Dedifferentiated amniotic fluid mesenchymal stem cell (primary cell): ENCODE measurements around the gene DRAM1.
"Not testable (repeated sequence)": the region's sequence is repeated elsewhere in the genome, so short reads cannot be mapped to it uniquely, and the experiment has no call there.

ENCODE experiments used
- DNase-seq: peaks from one replicate; pipeline ENCODE4 v3.0.0-alpha.2; 2016; ENCODE audit errors: extremely low spot score

Gene DRAM1, protein sequence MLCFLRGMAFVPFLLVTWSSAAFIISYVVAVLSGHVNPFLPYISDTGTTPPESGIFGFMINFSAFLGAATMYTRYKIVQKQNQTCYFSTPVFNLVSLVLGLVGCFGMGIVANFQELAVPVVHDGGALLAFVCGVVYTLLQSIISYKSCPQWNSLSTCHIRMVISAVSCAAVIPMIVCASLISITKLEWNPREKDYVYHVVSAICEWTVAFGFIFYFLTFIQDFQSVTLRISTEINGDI

DNA sequence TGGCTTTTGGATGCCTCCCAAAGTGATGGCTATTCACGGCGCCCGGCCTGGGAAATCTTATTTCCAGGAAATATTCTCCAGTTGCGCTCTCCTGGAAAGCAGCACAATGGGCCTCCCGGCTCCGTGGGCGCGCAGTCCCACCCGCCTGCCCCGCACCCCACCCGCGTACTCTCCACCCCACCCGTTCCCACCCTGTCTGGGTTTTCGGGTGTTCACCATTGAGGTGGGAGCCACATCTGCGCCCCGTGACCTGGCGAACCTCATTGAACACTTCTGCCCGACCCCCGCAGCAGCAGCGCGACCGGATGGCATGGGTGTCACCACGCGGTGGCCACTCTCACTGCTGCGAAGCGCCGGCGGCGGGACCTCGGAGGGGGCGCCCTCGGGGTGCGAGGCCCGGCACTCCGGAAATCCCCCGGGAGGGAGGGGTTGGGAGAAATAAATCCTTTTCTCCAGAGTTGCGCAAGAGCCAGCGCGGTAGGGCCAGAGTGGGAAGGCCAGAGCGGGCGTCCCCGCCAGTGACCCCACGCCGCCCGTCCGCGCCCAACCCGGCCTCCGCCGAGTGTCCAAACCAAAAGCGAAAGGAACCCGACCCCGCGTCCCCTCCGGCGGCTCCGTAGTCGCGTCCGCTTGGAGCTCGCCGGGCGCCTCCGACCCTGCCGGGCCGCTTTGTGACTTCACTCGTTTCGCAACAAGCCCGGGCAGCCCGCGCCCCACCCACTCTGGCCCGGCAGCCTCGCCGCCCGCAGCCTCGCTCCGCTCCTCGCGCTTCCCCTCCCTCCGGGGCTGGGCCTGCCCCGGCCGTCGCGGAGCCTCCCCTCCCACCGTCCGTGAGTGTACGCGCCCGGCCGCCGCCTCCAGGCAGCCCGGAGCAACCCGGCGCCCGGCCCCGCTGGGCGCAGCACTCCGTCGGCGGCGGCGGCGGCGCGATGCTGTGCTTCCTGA is at the start of gene DRAM1:
TSS of gene DRAM1 (plus strand) at position 720 of the 945 bp plus-strand sequence. CDS start at position 930, 210 bp downstream.
- DNase-seq: peak; percentile 90

- no peak for DNase-seq
Measured at GRCh38 chr12:101828463-101829196, 48.8 kb upstream of the DRAM1 start.

DNA sequence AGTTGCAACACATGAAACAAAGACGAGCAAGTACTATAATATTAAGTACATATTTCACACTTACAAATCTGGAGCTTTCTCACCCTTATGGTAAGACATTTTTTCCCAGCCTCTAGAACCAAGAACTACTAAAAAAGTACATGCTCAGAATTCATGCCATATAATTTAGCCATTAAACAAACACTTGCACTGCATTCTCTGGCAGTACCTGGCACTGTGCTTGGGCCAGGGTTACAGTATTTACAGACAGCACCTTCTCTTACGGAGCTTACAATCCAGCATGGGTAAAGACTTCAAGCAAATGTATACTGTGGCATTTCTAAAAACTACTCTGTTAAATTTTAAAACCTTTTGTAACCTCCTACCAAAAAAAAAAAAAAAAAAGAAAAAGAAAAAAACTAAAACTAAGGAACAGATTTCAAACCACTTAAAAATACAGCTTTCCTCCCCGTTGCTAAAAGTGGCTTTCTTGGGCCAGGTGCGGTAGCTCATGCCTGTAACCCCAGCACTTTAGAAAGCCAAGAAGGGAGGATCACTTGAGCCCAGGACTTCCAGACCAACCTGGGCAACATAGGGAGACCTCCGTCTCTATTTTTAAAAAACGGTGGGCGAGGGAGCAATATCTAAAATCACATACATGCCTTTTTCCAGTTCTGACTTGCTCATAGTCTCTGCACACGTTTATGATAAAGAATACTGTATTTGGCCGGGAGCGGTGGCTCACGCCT is 47.6 kb upstream of the DRAM1 start:
- no peak for DNase-seq

- DNase-seq: peak; percentile 84
Measured at GRCh38 chr12:101830367-101831325, 46.7 kb upstream of the DRAM1 start, which contains the start of gene GNPTAB. Gene GNPTAB (minus strand): TSS chr12:101830959. CDS start chr12:101830675, 284 bp downstream.

DNA sequence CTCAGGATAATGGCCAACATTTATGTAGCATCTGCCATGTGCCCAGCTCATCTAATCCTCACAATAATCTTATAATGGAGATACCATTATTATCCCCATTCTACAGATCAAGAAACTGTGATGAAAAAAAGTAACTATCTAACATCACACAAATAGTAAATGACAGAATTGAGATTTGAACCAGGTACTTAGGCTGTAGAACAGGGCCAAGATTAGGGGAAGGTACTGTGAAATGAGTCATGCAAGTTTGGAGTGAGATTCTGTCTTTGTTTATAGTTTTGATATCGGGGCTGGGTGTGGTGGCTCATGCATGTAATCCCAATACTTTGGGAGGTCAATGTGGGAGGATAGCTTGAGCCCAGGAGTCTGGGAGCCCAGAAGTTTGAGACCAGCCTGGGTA is 45.4 kb upstream of the DRAM1 start:
- no peak for DNase-seq

- no peak for DNase-seq
Measured at GRCh38 chr12:101838628-101839323, 38.6 kb upstream of the DRAM1 start.

- DNase-seq: peak; percentile 75
Measured at GRCh38 chr12:101839324-101840283, 37.8 kb upstream of the DRAM1 start.

DNA sequence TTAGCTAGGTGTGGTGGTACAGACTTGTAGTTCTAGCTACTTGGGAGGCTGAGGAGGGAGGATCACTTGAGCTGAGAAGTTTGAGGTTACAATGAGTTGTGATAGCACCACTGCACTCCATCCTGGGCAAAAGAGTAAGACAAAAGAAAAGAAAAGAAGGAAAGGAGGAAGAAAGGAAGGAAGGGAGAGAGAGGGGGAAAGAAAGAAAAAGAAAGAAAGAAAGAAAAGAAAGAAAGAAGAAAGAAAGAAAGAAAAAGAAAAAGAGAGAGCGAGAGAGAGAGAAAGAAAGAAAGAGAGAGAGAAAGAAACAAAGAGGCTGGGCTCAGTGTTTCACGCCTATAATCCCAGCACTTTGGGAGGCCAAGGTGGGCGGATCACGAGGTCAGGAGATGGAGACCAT is 36.3 kb upstream of the DRAM1 start:
- no peak for DNase-seq

GRCh38 chr12:101845137-101845711 is 32.2 kb upstream of the DRAM1 start:
- DNase-seq: no peak

- DNase-seq: no peak
Measured at GRCh38 chr12:101847325-101847724, 30.1 kb upstream of the DRAM1 start.

DNA sequence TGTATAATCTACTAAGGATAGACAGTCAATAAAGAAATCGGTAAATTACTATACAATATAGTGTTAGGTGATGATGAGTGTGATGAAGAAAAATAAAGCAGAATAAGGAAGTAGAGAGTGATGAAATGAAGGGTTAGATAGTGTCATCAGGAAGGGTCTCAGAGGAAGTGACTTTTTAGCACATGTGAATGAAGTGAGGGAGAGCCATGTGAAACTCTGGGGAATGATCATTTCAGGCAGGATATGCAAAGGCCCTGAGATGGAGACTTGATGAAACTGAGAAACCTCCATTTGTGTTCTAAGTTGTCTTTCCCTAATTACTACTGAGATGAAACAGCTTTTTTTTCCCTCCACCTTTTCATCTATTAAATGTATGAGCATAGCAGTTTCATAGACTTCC is 27.2 kb upstream of the DRAM1 start:
- no peak for DNase-seq

DNA sequence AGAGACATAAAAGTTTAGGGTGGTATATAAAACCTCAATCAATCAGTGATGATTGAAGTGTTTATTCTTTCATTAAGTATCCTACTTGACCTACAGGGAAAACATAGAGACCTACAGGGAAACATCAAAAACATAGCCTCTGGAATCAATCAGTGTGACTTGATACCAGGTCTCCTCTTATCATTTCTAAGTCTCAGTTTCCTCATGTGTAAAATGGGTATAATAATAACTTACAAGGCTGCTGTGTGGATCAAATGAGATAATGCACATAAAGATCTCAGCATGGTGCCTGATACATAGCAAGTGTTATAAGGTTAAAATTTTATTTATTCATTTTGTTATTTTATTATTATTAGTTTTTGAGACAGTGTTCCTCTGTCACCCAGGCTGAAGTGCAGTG is 24.4 kb upstream of the DRAM1 start:
- no peak for DNase-seq

- DNase-seq: no peak
Measured at GRCh38 chr12:101854747-101855146, 22.6 kb upstream of the DRAM1 start.

DNA sequence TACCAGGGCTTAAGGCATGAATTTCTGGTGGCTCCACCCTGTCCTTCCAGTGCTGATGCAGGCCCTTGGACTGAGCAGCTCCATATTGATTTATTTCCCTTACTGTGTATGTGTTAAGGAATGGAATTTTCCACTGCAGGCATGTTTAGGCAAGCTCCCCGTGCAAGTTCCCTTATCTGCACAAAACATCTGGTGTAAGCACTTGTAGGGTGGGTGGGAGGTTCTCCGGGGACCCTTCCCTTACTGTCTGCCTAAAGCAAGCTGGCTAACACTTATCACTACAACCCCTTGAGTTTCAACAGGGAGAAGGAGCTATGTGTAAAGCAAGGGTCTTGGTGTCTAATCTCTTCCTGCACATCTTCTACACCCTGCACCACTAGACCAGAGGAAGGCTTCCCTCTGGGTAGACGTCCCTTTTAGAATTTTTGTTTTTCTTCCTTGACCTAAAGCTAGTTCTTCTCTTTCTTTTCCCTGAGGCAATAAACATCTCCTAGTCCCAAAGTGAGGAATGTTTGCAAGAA is 22.0 kb upstream of the DRAM1 start:
- peak; percentile 41 for DNase-seq

- DNase-seq: no peak
Measured at GRCh38 chr12:101855976-101856375, 21.4 kb upstream of the DRAM1 start.

- not testable (repeated sequence) for DNase-seq
Measured at GRCh38 chr12:101856614-101857013, 20.8 kb upstream of the DRAM1 start.

DNA sequence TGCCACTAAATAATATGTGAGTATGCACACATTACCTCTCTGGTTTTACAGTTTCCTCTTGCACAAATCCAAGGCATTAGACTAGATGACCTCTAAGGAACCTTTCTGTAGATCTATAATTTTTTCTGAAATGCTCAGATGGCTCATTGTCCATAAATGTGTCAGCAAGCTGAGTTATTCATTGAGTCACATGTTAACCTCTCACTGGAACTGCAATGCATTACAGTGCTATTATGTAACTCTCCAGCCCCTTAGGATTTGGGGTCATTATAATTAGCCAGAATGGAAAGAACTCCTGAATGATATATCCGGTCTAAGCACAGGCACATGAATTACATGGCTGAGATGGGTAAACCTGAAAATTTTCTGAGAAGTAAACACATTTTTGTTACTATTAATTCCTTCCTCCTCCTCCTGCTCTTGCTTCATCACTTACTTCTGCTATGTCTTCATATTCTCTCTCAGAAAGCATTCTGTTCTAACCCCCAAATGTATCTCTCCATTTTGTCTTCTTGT is 20.3 kb upstream of the DRAM1 start:
- DNase-seq: peak; percentile 45

- no peak for DNase-seq
Measured at GRCh38 chr12:101858361-101858760, 19.0 kb upstream of the DRAM1 start.
